GM12878 (cell line): ENCODE measurements around the gene PTMA. TPM values are rescaled to one million over a fixed set of nuclear protein-coding genes. Genes with fewer than 3 reads are reported as not detected.

Experiments used
- CREB1 ChIP-seq: IDR thresholded peaks from 2 replicates; pipeline ENCODE4 v1.6.1; 2012; ENCODE audit warnings: low read depth, mild to moderate bottlenecking, inconsistent platforms
- E4F1 ChIP-seq: fragments of 450-650 bp; IDR thresholded peaks from 2 replicates; pipeline ENCODE4 v1.6.1; 2018; ENCODE audit warnings: borderline replicate concordance, mild to moderate bottlenecking; ENCODE audit not compliant: partially characterized antibody
- EED ChIP-seq: sonication (generic); IDR thresholded peaks from 2 replicates; pipeline ENCODE4 v1.6.1; 2016; ENCODE audit warnings: antibody characterized with exemption, low read depth
- GATAD2B ChIP-seq: fragments of 450-650 bp; conservative IDR thresholded peaks from 2 replicates; pipeline ENCODE4 v1.6.1; 2017; ENCODE audit warnings: low read depth, mild to moderate bottlenecking, moderate library complexity
- NFIC ChIP-seq: IDR thresholded peaks from 2 replicates; pipeline ENCODE4 v1.6.1; 2012; ENCODE audit warnings: low read depth, mild to moderate bottlenecking, inconsistent platforms, low read length, moderate library complexity
- SPI1 ChIP-seq: IDR thresholded peaks from 2 replicates; pipeline ENCODE4 v1.6.1; 2011; ENCODE audit warnings: low read depth, mild to moderate bottlenecking, low read length, moderate library complexity, borderline replicate concordance; ENCODE audit not compliant: insufficient read depth
- TAF1 ChIP-seq: IDR thresholded peaks from 2 replicates; pipeline ENCODE4 v1.6.1; 2011; ENCODE audit warnings: mild to moderate bottlenecking, low read depth, low read length, borderline replicate concordance
- TCF12 ChIP-seq: IDR thresholded peaks from 2 replicates; pipeline ENCODE4 v1.6.1; 2011; ENCODE audit warnings: low read depth, mild to moderate bottlenecking, low read length
- TCF3 ChIP-seq: IDR thresholded peaks from 2 replicates; pipeline ENCODE4 v1.6.1; 2012; ENCODE audit warnings: low read depth, mild to moderate bottlenecking, low read length, borderline replicate concordance; ENCODE audit not compliant: insufficient read depth
- YBX1 ChIP-seq: fragments of 450-650 bp; IDR thresholded peaks from 2 replicates; pipeline ENCODE4 v1.6.1; 2016; ENCODE audit warnings: antibody characterized with exemption
- polyA plus RNA-seq, 11 experiments: library from polyadenylated mRNA; depleted of rRNA in 4 of 11; unstranded in 6 of 11; stranded (reverse) in 5 of 11; fragments of >200 nt; fragmentation: Nextera tagmentation in 4 of 11; fragmentation: Illumina TruSeq in 1 of 11; extraction: Ambion mirVana in 4 of 11; extraction: Trizol in 1 of 11; gene quantifications; 1 replicate in 1 of 11; 2 replicates in 10 of 11; pipeline versions ENCODE4 v1.2.1 to v1.2.3, GENCODE V29; 2011 to 2016; ENCODE audit warnings: inconsistent platforms in 2 of 11, missing spikeins in 2 of 11, low read depth in 1 of 11
- total RNA-seq, 4 experiments: library from RNA; depleted of rRNA in 3 of 4; stranded (reverse); fragments of >200 nt in 3 of 4; fragmentation: Illumina TruSeq in 1 of 4; extraction: Trizol in 1 of 4; gene quantifications; 2 replicates each; pipeline versions ENCODE4 v1.2.1 to v1.2.3, GENCODE V29; 2013 to 2021
- TF ChIP-seq, protein P1 (sequence below): fragments of 450-650 bp; IDR thresholded peaks from 2 replicates; pipeline ENCODE4 v1.6.1; 2017; ENCODE audit warnings: mild to moderate bottlenecking
- TF ChIP-seq, protein P2 (sequence below): IDR thresholded peaks from 2 replicates; pipeline ENCODE4 v1.6.1; 2012; ENCODE audit warnings: low read length, inconsistent platforms

PTMA gene
- total and polyA plus RNA-seq, 10 of the 15 experiments (the other 5 are each of a cell fraction or from before 2014, with no cell fraction given) = 1,144 to 5,018 (median 3,464) TPM

GRCh38 chr2:231711677-231712450, 3.5 kb downstream of the PTMA start (continued):
- TF ChIP-seq, protein P1, sequence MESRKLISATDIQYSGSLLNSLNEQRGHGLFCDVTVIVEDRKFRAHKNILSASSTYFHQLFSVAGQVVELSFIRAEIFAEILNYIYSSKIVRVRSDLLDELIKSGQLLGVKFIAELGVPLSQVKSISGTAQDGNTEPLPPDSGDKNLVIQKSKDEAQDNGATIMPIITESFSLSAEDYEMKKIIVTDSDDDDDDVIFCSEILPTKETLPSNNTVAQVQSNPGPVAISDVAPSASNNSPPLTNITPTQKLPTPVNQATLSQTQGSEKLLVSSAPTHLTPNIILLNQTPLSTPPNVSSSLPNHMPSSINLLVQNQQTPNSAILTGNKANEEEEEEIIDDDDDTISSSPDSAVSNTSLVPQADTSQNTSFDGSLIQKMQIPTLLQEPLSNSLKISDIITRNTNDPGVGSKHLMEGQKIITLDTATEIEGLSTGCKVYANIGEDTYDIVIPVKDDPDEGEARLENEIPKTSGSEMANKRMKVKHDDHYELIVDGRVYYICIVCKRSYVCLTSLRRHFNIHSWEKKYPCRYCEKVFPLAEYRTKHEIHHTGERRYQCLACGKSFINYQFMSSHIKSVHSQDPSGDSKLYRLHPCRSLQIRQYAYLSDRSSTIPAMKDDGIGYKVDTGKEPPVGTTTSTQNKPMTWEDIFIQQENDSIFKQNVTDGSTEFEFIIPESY = no peak
- TF ChIP-seq E4F1 = no peak
- no peak for TF ChIP-seq TCF12
- TF ChIP-seq CREB1 = no peak
- no peak for TF ChIP-seq YBX1
- TF ChIP-seq TCF3 = 0 out of 2 replicates have a peak, but pooled peaks have one; percentile 16
- TF ChIP-seq TAF1 = no peak
- TF ChIP-seq SPI1 = no peak
- TF ChIP-seq, protein P2, sequence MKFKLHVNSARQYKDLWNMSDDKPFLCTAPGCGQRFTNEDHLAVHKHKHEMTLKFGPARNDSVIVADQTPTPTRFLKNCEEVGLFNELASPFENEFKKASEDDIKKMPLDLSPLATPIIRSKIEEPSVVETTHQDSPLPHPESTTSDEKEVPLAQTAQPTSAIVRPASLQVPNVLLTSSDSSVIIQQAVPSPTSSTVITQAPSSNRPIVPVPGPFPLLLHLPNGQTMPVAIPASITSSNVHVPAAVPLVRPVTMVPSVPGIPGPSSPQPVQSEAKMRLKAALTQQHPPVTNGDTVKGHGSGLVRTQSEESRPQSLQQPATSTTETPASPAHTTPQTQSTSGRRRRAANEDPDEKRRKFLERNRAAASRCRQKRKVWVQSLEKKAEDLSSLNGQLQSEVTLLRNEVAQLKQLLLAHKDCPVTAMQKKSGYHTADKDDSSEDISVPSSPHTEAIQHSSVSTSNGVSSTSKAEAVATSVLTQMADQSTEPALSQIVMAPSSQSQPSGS = no peak
- TF ChIP-seq EED = no peak
- TF ChIP-seq NFIC = no peak
- TF ChIP-seq GATAD2B = no peak
